ENCODE data around the gene RELN.

Gene RELN

DNA sequence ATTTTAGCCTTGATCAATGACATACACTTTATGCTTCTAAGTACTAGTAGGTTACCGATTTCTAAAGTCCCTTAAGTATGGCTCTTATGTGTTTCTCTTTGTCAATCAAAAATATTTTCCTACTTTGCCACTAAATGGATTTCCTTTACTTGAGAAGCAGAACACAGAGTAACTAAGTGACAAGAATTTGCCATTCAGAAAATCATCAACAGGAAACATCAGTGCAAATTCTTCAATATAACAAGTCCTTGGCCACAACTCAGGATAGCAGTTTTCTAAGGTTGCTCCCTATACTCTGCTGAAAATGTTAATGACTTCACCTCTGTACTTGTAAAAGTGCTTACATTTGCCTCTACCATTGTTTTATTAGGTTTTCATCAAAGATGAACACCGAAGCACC, 303.8 kb downstream of the RELN start:
- DNase-seq (ENCODE audit: low spot score), result no peak

DNA sequence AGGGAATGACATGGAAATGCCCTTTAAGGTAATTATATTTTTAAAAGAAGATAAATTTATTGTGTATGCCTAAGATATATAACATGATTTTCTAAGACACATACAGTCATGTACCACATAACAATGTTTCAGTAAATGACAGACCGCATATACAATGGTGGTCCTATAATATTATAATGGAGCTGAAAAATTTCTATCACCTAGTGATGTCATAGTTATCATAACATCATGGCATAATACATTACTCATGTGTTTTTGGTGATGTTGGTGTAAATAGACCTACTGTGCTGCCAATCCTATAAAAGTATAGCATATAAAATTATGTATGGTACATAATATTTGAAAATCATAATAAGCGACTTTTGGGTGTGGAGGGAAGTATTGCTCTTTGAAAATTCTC, 306.1 kb downstream of the RELN start:
- no peak for DNase-seq (ENCODE audit: low spot score)

- DNase-seq (ENCODE audit: low spot score), result no peak
These were observed 309.0 kb downstream of the RELN start for GRCh38 chr7:103680161-103681144.

DNA sequence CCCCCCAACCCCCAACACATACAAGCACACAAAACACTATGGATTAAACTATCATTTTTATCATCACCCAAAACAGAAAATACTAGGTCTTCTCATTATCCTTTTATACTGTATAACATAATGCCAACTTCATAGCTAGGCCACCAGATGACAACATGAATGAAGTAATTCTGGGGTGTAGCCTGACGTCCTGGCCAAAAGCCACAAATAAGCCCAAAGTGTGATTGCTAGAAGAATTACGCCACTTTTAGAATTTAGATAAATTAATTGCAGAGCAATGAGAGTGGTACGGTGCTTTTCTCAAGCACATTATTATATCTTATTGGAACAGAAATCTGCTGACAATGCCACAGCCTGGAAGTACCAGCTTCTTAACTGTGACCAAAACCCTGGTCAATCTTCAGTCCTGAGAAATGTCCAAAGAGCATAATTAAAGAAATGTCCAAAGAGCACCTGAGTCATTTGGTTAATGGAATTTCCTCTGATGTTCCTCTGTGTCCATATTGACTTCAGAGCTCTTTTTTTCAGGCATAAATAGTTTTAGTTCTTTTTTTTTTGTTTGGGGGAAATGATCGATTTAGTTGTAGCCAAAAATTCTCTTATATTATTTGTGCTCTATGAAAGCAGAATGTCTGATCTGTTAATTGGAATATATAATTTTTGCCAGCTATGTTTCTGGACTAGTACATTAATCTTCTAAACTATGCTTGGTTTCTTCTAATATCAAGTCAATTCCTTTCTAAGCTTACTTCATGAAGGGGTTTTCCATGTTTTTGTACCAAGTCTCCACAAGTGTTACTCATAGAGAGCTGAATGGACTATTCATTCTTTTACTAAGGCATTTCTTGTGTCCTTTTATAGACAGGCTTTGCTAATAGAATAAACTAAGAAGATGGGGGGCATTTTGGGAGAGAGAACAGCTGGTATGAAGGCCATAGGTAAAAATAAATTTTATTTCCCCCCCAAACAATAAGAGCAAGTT, 310.0 kb downstream of the RELN start:
- DNase-seq (ENCODE audit: low spot score), result no peak

GRCh38 chr7:103668279-103668941, 321.0 kb downstream of the RELN start:
- DNase-seq (ENCODE audit: low spot score), result no peak

DNA sequence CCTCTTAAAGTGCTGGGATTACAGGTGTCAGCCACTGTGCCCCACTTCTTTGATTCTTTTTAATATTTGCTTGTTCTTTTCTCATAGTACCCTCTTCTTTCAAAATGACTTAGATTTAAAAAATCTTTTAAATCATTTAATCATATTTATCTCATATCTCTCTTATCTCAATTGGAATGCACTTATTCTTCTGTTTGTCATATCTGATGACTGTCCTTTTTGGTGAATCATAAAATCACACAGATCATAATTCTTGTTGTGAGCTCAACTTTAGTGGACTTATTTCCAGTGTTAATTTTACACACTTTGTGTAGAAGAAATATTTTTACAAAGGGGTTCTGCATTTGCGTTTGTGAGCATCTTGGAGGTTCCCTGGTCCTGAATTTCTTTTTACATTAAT, 323.1 kb downstream of the RELN start:
- DNase-seq (ENCODE audit: low spot score), result no peak

DNA sequence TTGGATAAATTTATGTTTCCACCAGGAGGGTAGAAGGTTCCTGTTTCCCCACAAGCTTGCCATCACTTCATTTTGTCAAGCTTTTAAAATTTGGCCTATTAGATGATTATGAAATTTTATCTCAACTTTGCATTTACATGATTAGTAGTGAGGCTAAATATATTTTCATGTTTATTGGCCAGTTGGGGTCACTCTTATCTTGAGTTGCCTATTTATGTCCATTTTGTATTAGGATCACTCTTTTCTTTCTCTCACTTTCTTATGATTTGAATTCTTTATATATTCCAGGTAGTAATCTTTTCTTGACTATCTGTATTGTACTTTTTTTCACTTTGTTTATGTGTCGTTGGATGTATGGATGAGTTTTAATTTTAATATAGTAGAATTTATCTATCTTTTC, 324.9 kb downstream of the RELN start:
- no peak for DNase-seq (ENCODE audit: low spot score)

DNA sequence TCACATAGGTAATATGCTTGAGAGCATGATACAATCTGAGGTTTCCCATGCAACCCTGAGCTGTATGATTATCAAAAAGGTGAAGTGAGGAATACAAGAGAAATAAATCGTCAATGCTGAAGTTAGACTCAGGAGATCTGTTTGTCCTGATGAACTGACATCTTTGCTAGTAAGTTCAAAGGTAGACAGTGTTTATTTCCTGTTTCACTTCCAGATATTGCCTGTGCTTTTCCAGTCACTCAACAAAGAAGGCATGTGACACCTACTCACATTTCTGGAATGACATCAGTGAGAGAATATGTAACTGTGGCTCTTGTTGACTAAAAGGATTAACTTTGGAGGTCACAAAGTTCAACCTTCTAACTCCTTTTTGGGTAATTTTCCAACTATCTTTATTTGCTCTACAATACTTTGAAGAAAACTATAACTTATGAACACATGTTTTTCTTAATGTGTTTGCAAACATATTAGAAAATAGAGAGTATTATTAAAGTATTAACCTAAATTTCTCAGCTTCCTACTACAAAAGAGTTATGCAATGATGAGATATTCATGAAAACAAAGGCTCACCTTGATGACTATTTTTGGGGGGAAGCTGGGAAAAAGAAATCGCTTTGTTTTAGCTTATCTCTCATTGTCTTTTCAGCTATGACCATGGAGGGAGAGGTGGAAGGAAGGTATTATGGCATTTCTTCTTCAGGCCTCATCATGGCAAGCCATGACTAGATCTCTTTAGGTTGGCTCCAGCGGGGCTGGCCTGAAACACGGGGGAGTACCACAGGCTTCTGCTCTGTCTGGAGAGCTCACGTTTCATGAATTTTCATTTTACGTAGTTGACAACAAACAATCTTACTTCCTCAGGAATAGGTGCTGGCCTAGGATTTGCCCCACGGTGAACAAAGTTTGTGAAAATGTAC, 328.7 kb downstream of the RELN start:
- DNase-seq (ENCODE audit: low spot score), result no peak

- no peak for DNase-seq (ENCODE audit: low spot score)
These were observed 331.1 kb downstream of the RELN start for GRCh38 chr7:103658055-103659005.

- DNase-seq (ENCODE audit: low spot score), result no peak
These were observed 332.0 kb downstream of the RELN start for GRCh38 chr7:103657474-103657894.

DNA sequence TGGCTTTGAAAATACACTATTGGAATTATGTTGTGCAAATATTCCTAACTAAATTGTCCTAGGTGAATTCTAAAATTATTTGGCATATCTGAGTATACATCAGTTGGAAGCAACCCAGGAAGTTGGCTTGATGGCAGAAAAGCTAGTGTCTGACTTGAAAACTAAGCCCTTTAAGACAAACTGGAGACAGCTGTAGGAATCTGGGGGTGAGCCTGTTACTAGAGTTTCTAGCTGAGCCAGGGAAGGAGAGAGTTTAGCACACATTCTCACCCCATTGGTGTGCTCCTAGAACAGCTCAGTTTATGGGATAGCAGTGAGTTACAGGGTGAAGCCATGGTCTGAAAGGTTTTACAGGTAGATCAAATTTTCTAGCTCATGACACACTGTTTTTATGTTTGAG, 333.2 kb downstream of the RELN start:
- DNase-seq (ENCODE audit: low spot score), result no peak

- no peak for DNase-seq (ENCODE audit: low spot score)
These were observed 337.7 kb downstream of the RELN start for GRCh38 chr7:103651593-103652377.

- DNase-seq (ENCODE audit: low spot score), result no peak
These were observed 340.4 kb downstream of the RELN start for GRCh38 chr7:103649052-103649451.

DNA sequence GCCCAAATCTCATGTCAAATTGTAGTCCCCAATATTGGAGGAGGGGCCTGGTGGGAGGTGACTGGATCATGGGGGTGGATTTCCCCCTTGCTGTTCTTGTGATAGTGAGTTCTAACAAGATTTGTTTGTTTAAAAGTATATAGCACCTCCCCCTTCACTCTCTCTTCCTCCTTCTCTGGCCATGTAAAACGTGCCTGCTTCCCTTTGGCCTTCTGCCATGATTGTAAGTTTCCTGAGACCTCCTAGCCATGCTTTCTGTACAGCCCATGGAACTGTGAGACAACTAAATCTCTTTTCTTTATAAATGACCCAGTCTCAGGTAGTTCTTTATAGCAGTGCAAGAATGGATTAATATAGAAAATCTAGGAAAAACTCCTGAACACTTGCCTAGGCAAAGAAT, 341.3 kb downstream of the RELN start:
- DNase-seq (ENCODE audit: low spot score), result no peak

GRCh38 chr7:103644319-103644718, 345.1 kb downstream of the RELN start:
- DNase-seq (ENCODE audit: low spot score), result no peak

DNA sequence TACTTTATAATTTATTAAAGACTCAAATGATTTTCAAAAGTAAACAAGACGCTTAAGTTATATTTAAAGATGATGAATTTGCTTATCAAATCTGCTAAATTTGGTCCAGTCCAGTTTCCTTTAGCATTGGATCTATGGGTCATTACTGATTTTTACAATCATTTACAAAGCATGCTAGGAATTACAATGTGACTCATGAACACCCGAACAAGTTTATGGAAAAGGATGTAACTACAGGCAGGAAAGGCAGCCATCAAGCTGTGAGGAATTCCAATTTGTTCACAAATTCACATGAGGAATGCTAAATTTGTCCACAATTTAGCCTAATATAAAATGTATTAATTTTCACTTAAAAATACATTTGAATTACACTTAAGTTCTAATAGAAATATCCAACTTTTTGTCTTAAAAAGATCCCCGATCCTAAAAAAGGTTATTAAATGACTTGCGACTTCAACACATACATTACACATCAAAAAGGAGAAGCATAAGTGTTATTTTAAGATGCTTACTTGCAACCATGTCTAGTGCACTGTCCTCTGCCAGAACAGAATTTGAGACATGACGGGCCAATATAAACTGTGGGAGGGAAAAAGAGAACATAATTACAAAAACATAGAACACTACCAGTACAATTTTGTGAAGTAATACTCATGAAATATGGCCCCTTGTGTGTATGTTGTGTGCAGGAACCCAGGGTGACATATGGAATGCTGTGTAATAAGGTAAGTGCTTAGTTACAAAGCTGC, 349.3 kb downstream of the RELN start:
- DNase-seq (ENCODE audit: low spot score), result no peak

DNA sequence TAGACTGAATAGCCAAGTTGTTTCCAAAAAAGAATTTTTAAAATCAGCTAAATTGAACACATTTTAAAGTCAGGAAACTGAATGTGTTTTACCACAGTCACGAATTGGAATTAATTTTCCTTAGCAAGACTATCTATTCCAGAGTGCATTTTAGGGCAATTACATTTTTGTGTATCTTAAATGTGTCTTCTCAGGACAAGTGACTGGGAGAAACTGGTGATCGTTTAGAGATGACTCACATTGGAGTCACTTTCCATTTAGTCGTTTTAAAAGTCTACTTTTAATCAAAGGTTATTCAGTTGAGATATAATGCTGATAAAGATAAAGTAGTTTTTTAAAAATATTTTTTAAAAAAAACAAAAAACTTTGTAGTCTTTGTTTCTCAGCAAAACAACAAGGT, 351.7 kb downstream of the RELN start:
- DNase-seq (ENCODE audit: low spot score), result no peak

DNA sequence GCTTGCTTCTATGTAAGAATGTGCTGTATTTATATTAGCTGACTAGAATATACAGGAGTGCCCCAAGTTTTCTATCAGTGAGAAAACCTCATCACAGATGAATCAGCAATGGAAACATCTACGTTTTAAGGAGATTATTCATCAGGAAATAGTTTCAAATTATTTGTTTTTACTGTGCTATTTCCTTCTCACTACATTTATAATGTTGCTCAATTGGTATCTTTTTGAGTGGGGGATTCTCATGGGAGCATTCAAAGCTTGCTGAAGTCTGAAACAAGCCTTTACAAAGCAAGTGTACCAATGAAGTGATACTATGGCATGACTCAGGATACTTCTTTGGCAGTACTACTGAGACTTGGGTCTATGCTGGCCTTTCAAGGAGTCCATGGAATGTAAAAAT, 352.4 kb downstream of the RELN start:
- no peak for DNase-seq (ENCODE audit: low spot score)

All from activated CD4-positive, alpha-beta T cell treated with anti-CD3 and anti-CD28 coated beads, Interleukin-2, Interleukin-4, amounts not matched to agents 100 ng/mL and 50 ng/mL, durations not matched to agents 16 hours and 8 hours (primary cell).